GM19025 (cell line): ENCODE measurements around the gene RNF31.

Experiments used
- ATAC-seq: cut with Tn5 transposase; IDR thresholded peaks from one replicate; pipeline ENCODE4 v1.9.1; 2021; ENCODE audit warnings: mild to moderate bottlenecking, low read depth, moderate library complexity; ENCODE audit not compliant: unreplicated experiment

Gene RNF31

GRCh38 chr14:24116128-24116814, 31.0 kb upstream of the RNF31 start:
- no peak for ATAC-seq

- ATAC-seq = no peak
These were observed 30.1 kb upstream of the RNF31 start for GRCh38 chr14:24117179-24117578.

- ATAC-seq = no peak
These were observed 27.6 kb upstream of the RNF31 start for GRCh38 chr14:24119691-24120090.

- no peak for ATAC-seq
These were observed 26.1 kb upstream of the RNF31 start for GRCh38 chr14:24121210-24121609.

- ATAC-seq = no peak
These were observed 24.9 kb upstream of the RNF31 start for GRCh38 chr14:24122416-24122815.

GRCh38 chr14:24122898-24123297, 24.4 kb upstream of the RNF31 start:
- ATAC-seq = no peak

GRCh38 chr14:24123424-24124417, 23.6 kb upstream of the RNF31 start:
- peak; percentile 77 for ATAC-seq

- no peak for ATAC-seq
These were observed 20.4 kb upstream of the RNF31 start for GRCh38 chr14:24126939-24127338.

- no peak for ATAC-seq
These were observed 19.6 kb upstream of the RNF31 start for GRCh38 chr14:24127673-24128072.

- no peak for ATAC-seq
These were observed 17.8 kb upstream of the RNF31 start for GRCh38 chr14:24129410-24129998.

GRCh38 chr14:24130380-24130716, 16.9 kb upstream of the RNF31 start, which contains the start of gene FITM1:
TSS of gene FITM1 (plus strand) at chr14:24130659. CDS start at chr14:24131564, 905 bp downstream.
- no peak for ATAC-seq

- ATAC-seq = no peak
These were observed 16.4 kb upstream of the RNF31 start for GRCh38 chr14:24130717-24131548.

GRCh38 chr14:24131549-24131966, 15.7 kb upstream of the RNF31 start:
- ATAC-seq = no peak

- no peak for ATAC-seq
These were observed 15.1 kb upstream of the RNF31 start for GRCh38 chr14:24132061-24132685.

GRCh38 chr14:24132976-24133375, 14.3 kb upstream of the RNF31 start:
- ATAC-seq = no peak

GRCh38 chr14:24133735-24134134, 13.6 kb upstream of the RNF31 start:
- no peak for ATAC-seq

GRCh38 chr14:24135584-24135833, 11.8 kb upstream of the RNF31 start:
- ATAC-seq = peak; percentile 2

GRCh38 chr14:24135834-24136683, 11.2 kb upstream of the RNF31 start, which contains the start of gene PSME1:
TSS of gene PSME1 (plus strand) at chr14:24136194. CDS start at chr14:24136263, 69 bp downstream.
- ATAC-seq = peak; percentile 86
